HG02588 (cell line): ENCODE results near the gene PRR13.
"Not testable (repeated sequence)": the region's sequence is repeated elsewhere in the genome, so short reads cannot be mapped to it uniquely, and the experiment has no call there.

Experiments
- ATAC-seq: cut with Tn5 transposase; IDR thresholded peaks from one replicate; pipeline ENCODE4 v1.9.1; 2021; ENCODE audit warnings: mild to moderate bottlenecking, moderate library complexity; ENCODE audit not compliant: unreplicated experiment

The PRR13 gene

GRCh38 chr12:53441040-53441833 lies at the start of gene PRR13:
PRR13 (plus strand) TSS chr12:53441734; CDS start chr12:53442715, 981 bp downstream.
- peak; percentile 97 for ATAC-seq

- ATAC-seq, result no peak
These were observed 41.6 kb upstream of the PRR13 start for GRCh38 chr12:53399896-53400295.

GRCh38 chr12:53402351-53402750 lies 39.2 kb upstream of the PRR13 start:
- not testable (repeated sequence) for ATAC-seq

- no peak for ATAC-seq
These were observed 38.7 kb upstream of the PRR13 start for GRCh38 chr12:53402871-53403270.

GRCh38 chr12:53410951-53411350 lies 30.6 kb upstream of the PRR13 start:
- ATAC-seq, result no peak

- no peak for ATAC-seq
These were observed 27.9 kb upstream of the PRR13 start for GRCh38 chr12:53413485-53414204.

- no peak for ATAC-seq
These were observed 26.6 kb upstream of the PRR13 start for GRCh38 chr12:53414756-53415417.

GRCh38 chr12:53415752-53416389 lies 25.7 kb upstream of the PRR13 start:
- ATAC-seq, result not testable (repeated sequence)

- ATAC-seq, result not testable (repeated sequence)
These were observed 24.2 kb upstream of the PRR13 start for GRCh38 chr12:53417291-53417816.

GRCh38 chr12:53418221-53418620 lies 23.3 kb upstream of the PRR13 start:
- ATAC-seq, result no peak

- ATAC-seq, result no peak
These were observed 21.8 kb upstream of the PRR13 start for GRCh38 chr12:53419756-53420155.

GRCh38 chr12:53422247-53422646 lies 19.3 kb upstream of the PRR13 start:
- not testable (repeated sequence) for ATAC-seq

GRCh38 chr12:53423597-53423996 lies 17.9 kb upstream of the PRR13 start, which contains the start of gene AMHR2:
AMHR2 (plus strand) TSS chr12:53423855; CDS start chr12:53423935, 80 bp downstream.
- ATAC-seq, result no peak

GRCh38 chr12:53424626-53425514 lies 16.7 kb upstream of the PRR13 start:
- ATAC-seq, result no peak

- no peak for ATAC-seq
These were observed 15.9 kb upstream of the PRR13 start for GRCh38 chr12:53425515-53426150.

- ATAC-seq, result no peak
These were observed 13.5 kb upstream of the PRR13 start for GRCh38 chr12:53427905-53428594.

GRCh38 chr12:53428741-53429140 lies 12.8 kb upstream of the PRR13 start:
- ATAC-seq, result no peak

GRCh38 chr12:53430116-53430515 lies 11.4 kb upstream of the PRR13 start:
- no peak for ATAC-seq

GRCh38 chr12:53431187-53431586 lies 10.3 kb upstream of the PRR13 start:
- no peak for ATAC-seq
